ENCODE data around the gene ACER3.
"Not testable (repeated sequence)": the region's sequence is repeated elsewhere in the genome, so short reads cannot be mapped to it uniquely, and the experiment has no call there.

Gene ACER3

GRCh38 chr11:77058900-77059299 is 198.2 kb downstream of the ACER3 start (continued):
- TF ChIP-seq TSHZ2 (CRISPR knock-in tag; IDR thresholded peaks at IDR 0.05) (no peak), ZC3H10 (CRISPR knock-in tag; IDR thresholded peaks at IDR 0.05) (no peak), ZNF8 (CRISPR knock-in tag; IDR thresholded peaks at IDR 0.05) (no peak)

- TF ChIP-seq POU6F1 (CRISPR knock-in tag; IDR thresholded peaks at IDR 0.05; ENCODE audit: borderline replicate concordance, low read depth) (no peak), ARNTL (CRISPR knock-in tag; IDR thresholded peaks at IDR 0.05; ENCODE audit: borderline replicate concordance, low read depth) (no peak), ZNF8 (CRISPR knock-in tag; IDR thresholded peaks at IDR 0.05) (no peak), PATZ1 (CRISPR knock-in tag; IDR thresholded peaks at IDR 0.05; ENCODE audit: borderline replicate concordance) (no peak), ZFP30 (CRISPR knock-in tag; IDR thresholded peaks at IDR 0.05) (no peak), ISL1 (CRISPR knock-in tag; IDR thresholded peaks at IDR 0.05) (no peak), ZFP3 (CRISPR knock-in tag; IDR thresholded peaks at IDR 0.05) (no peak), ESRRG (CRISPR knock-in tag; IDR thresholded peaks at IDR 0.05) (no peak), CSRNP3 (CRISPR knock-in tag; IDR thresholded peaks at IDR 0.05) (no peak), BACH2 (CRISPR knock-in tag; IDR thresholded peaks at IDR 0.05; ENCODE audit: borderline replicate concordance) (no peak), RARB (CRISPR knock-in tag; IDR thresholded peaks at IDR 0.05) (no peak), PPARA (CRISPR knock-in tag; IDR thresholded peaks at IDR 0.05; ENCODE audit: borderline replicate concordance) (no peak), CSDC2 (CRISPR knock-in tag; IDR thresholded peaks at IDR 0.05) (no peak), OSR1 (CRISPR knock-in tag; IDR thresholded peaks at IDR 0.05) (no peak), TSHZ2 (CRISPR knock-in tag; IDR thresholded peaks at IDR 0.05) (no peak)
- no peak for ATAC-seq
Measured at GRCh38 chr11:77059806-77060205, 199.1 kb downstream of the ACER3 start.

GRCh38 chr11:77060234-77060633 is 199.5 kb downstream of the ACER3 start:
- ATAC-seq, result no peak
- TF ChIP-seq ZNF565 (CRISPR knock-in tag; conservative IDR thresholded peaks at IDR 0.05; ENCODE audit: low read depth), result no peak
- TF ChIP-seq ARNTL (CRISPR knock-in tag; IDR thresholded peaks at IDR 0.05; ENCODE audit: borderline replicate concordance, low read depth), result no peak
- TF ChIP-seq PATZ1 (CRISPR knock-in tag; IDR thresholded peaks at IDR 0.05; ENCODE audit: borderline replicate concordance), result no peak
- no peak for TF ChIP-seq BACH2 (CRISPR knock-in tag; IDR thresholded peaks at IDR 0.05; ENCODE audit: borderline replicate concordance)
- no peak for TF ChIP-seq GLIS3 (CRISPR knock-in tag; IDR thresholded peaks at IDR 0.05)
- TF ChIP-seq TCF4 (CRISPR knock-in tag; IDR thresholded peaks at IDR 0.05; ENCODE audit: borderline replicate concordance), result no peak
- TF ChIP-seq ZC3H10 (CRISPR knock-in tag; IDR thresholded peaks at IDR 0.05), result no peak
- TF ChIP-seq ESRRG (CRISPR knock-in tag; IDR thresholded peaks at IDR 0.05), result no peak

- not testable (repeated sequence) for ATAC-seq
Measured at GRCh38 chr11:77061258-77061657, 200.5 kb downstream of the ACER3 start.

Data from SK-N-SH treated with all-trans-retinoic acid at 6 μM for 48 hours (cell line).